ENCODE results near the gene VAV2. TPM values are rescaled to one million over a fixed set of nuclear protein-coding genes. Genes with fewer than 3 reads are reported as not detected.

Gene VAV2
- total RNA-seq, 1 donor from 2014 or later: 12.7 TPM

DNA sequence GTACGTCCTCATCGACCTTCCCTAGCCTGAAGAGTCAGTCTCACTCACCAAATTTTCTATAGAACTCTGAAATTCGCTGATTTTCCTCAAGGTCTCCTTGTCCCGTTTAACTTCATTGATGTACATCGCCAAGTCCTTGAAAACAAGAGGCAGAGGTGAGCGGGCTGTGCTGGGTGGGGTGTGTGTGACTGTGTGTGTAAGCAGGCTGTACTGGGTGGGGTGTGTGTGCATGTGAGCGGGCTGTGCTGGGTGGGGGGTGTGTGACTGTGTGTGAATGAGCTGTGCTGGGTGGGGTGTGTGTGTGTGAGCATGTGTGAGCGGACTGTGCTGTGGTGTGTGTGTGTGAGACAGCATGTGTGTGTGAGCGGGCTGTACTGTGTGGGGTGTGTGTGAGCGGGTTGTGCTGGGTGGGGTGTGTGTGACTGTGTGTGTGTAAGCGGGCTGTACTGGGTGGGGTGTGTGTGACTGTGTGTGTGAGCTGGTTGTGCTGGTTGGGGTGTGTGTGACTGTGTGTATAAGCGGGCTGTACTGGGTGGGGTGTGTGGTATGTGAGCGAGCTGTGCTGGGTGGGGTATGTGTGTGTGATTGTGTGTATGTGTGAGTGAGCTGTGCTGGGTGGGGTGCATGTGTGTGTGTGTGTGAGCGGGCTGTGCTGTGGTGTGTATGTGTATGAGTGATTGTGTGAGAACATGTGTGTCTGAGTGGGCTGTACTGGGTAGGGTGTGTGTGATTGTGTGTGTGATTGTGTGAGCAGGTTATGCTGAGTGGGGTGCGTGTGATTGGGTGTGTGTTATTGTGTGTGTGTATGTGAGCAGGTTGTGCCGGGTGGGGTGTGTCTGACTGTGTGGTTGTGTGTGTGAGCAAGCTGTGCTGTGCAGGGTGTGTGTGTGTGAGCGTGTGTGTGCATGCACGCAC, 200.1 kb downstream of the VAV2 start:
- H3K27me3 ChIP-seq: no peaks in the 10 kb centered on the region
- DNase-seq (ENCODE audit: low spot score in 2 of 2): no peak
- H3K27ac ChIP-seq: no peak overlapping the region
- no peaks in the 10 kb centered on the region for H3K9me3 ChIP-seq
- no peak overlapping the region for H3K4me3 ChIP-seq
- peaks cover 0 to 4% of the 10 kb centered on the region in 2 donors for H3K4me1 ChIP-seq
- H3K36me3 ChIP-seq: peaks cover 8 to 10% of the 10 kb centered on the region in 2 donors
- intact Hi-C loops (cut with DNase I): no loop called here
- TF ChIP-seq, protein P1, sequence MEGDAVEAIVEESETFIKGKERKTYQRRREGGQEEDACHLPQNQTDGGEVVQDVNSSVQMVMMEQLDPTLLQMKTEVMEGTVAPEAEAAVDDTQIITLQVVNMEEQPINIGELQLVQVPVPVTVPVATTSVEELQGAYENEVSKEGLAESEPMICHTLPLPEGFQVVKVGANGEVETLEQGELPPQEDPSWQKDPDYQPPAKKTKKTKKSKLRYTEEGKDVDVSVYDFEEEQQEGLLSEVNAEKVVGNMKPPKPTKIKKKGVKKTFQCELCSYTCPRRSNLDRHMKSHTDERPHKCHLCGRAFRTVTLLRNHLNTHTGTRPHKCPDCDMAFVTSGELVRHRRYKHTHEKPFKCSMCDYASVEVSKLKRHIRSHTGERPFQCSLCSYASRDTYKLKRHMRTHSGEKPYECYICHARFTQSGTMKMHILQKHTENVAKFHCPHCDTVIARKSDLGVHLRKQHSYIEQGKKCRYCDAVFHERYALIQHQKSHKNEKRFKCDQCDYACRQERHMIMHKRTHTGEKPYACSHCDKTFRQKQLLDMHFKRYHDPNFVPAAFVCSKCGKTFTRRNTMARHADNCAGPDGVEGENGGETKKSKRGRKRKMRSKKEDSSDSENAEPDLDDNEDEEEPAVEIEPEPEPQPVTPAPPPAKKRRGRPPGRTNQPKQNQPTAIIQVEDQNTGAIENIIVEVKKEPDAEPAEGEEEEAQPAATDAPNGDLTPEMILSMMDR (IDR thresholded peaks at IDR 0.05): no peak

DNA sequence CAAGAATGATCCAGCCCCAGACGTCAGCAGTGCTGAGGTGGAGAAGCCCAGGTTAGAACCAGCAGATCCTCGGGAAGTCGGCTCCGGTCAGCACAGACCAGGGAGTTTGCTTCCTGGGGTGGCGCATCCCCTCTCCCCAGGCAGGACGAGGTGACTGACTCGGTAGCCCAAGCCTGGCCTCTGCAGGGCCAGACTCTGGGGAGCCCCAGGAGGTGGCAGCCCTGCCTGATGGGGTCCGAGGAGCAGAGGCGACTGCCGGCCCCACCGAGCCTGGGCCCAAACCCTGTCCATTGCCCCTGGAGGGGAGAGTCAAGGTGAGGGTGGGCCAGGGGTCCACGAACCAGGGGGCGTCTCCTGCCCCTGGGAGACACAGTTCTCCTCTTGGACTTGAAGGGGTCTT, 201.1 kb downstream of the VAV2 start:
- peaks cover 8 to 10% of the 10 kb centered on the region in 2 donors for H3K36me3 ChIP-seq
- intact Hi-C loops (cut with DNase I): no loop called here
- peaks cover 0 to 4% of the 10 kb centered on the region in 2 donors for H3K4me1 ChIP-seq
- H3K27me3 ChIP-seq: no peaks in the 10 kb centered on the region
- H3K9me3 ChIP-seq: no peaks in the 10 kb centered on the region
- DNase-seq (ENCODE audit: low spot score in 2 of 2): no peak
- H3K4me3 ChIP-seq: no peak overlapping the region
- TF ChIP-seq, protein P1 (IDR thresholded peaks at IDR 0.05): no peak
- H3K27ac ChIP-seq: no peak overlapping the region

DNA sequence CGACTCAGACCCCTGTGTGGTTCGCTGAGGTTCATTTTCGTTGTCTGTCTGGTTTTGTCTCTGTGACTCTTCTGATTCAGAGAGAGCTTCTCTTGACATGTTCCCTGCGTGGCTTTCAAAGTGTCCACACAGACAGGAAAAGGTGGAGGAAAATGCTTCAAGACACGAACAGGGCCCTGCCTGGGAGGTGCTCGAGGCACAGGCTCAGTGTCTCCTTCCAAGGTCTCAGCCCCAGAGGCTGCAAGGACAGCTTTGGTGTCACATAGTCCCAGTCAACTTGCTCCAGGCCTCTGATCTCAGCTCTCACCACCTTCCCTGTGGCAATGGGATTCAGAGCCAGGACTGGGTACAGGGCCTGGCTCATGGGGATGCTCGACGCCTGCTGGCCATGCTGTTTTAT, 202.3 kb downstream of the VAV2 start:
- TF ChIP-seq, protein P1 (IDR thresholded peaks at IDR 0.05): no peak
- H3K27ac ChIP-seq: no peak overlapping the region
- intact Hi-C loops (cut with DNase I): no loop called here

DNA sequence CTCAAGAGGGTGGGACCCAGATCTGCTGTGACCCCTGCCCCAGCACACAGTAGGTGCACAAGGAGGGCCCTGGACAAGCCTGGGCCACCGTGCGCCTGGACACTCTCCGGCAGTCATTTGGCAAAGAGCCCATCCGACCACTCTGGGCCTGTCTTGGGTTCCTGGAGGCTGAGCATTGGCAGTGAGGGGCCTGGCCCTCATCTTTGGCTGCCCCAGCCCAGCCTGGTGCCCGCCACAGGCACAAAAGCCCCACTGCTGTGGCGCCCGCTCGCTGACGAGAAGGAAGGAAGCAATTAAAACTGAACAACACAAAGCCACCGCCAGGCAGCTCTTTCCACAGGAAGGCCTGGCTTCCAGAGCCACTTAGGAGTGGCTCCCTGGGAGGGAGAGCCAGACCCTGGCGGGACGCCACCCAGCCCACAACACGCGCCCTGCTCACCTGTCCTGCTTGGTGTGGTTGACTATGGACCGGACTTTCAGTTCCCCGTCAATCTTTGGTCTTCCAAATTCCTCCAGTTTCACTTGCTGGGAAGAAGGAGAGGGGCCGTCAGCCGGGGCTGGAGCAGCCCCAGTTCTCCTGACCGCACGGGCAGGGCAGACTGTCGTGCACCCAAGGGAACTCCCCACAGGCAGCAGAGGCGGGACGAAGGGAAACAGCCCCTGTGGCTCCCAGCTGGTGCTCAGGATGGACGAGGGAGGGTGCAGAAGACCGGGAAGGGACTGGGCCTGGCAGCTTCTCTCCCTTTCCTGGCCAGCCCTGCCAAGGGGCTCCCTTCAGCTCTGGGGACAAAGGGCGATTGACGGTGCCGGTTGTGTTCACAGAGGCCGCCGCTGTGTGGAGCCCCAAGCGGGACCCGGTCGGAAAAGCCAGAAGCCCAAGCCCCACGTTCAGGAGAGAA, 203.1 kb downstream of the VAV2 start:
- DNase-seq (ENCODE audit: low spot score in 2 of 2): no peak
- Histone ChIP-seq H3K4me3 (no peak overlapping the region), H3K36me3 (peaks cover 9 to 10% of the 10 kb centered on the region in 2 donors), H3K27ac (no peak overlapping the region), H3K9me3 (no peaks in the 10 kb centered on the region), H3K27me3 (no peaks in the 10 kb centered on the region), H3K4me1 (peaks cover 0 to 4% of the 10 kb centered on the region in 2 donors)
- intact Hi-C loops (cut with DNase I): no loop called here
- TF ChIP-seq, protein P1 (IDR thresholded peaks at IDR 0.05): no peak

More for the DNA sequence above, 202.3 kb downstream of the VAV2 start:
- Histone ChIP-seq H3K27me3 (no peaks in the 10 kb centered on the region), H3K36me3 (peaks cover 5 to 10% of the 10 kb centered on the region in 2 donors), H3K4me1 (peaks cover 0 to 4% of the 10 kb centered on the region in 2 donors), H3K9me3 (no peaks in the 10 kb centered on the region), H3K4me3 (no peak overlapping the region)
- no peak for DNase-seq (ENCODE audit: low spot score in 2 of 2)

DNA sequence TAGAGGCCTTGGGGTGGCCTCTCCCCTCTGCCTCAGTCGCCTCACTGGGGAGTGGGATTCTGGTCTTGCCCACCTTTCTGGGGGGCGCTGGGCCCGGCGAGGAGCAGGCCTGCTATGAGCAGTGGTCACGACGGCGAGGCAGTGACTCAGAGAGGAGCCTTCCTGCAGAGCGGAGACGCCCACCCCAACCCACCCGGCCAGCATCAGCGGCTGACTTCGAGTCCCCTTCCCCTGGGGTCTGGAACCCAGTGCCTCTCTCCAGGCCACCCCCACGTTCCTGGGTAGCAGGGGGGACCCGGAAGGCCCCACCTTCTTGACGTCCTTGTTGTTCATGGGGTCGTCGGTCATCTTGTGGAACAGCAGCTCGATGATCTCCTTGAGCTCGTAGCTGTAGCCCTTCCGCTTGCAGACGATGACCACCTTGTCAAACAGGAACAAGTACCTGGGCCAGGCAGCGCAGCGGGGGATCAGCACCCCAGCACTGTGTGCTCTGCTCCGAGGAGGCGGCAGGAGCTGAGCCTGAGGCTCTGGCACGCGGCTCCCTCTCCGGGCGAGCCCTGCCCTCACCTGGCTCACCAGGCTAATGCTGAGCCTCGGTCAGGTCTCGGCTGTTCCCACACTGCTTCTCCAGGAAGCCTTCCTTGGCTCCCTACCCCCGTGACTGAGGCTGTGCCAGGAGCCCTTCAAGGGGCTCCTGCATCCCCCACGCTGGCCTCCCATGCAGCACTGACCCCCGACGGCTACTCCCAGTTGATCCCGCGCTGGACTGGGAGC, 203.9 kb downstream of the VAV2 start:
- TF ChIP-seq, protein P1 (IDR thresholded peaks at IDR 0.05): no peak
- no peak for DNase-seq (ENCODE audit: low spot score in 2 of 2)
- intact Hi-C loops (cut with DNase I): no loop called here

More for the DNA sequence above, 203.9 kb downstream of the VAV2 start:
- Histone ChIP-seq H3K9me3 (no peaks in the 10 kb centered on the region), H3K27ac (no peak overlapping the region), H3K36me3 (peaks cover 10 to 11% of the 10 kb centered on the region in 2 donors), H3K4me1 (peaks cover 0 to 1% of the 10 kb centered on the region in 2 donors), H3K27me3 (no peaks in the 10 kb centered on the region), H3K4me3 (no peak overlapping the region)
